HG03103 (cell line): ENCODE measurements around the gene PDIA4.

Source experiments
- ATAC-seq: cut with Tn5 transposase; IDR thresholded peaks from one replicate; pipeline ENCODE4 v1.9.1; 2021; ENCODE audit warnings: low read depth; ENCODE audit not compliant: unreplicated experiment

The PDIA4 gene

DNA sequence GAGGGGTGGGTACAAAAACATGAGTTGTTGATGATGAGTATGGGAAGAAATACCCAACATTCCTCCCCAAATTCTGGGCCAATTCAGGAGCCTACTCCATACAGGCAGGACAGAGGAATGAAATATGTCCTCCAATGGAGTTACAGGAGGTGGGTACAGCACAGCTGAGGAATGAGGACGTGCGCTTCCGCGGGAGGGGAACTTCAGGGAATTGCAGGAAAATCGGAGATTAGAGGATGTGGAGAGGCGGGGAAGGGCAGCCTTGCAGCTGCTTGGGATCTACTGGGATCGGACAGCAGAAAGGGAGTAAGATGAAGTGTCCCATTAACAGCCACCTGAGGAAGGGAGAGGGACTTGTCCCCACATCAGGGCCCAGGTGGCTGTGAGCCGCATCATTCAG lies 50.2 kb downstream of the PDIA4 start:
- ATAC-seq = no peak

DNA sequence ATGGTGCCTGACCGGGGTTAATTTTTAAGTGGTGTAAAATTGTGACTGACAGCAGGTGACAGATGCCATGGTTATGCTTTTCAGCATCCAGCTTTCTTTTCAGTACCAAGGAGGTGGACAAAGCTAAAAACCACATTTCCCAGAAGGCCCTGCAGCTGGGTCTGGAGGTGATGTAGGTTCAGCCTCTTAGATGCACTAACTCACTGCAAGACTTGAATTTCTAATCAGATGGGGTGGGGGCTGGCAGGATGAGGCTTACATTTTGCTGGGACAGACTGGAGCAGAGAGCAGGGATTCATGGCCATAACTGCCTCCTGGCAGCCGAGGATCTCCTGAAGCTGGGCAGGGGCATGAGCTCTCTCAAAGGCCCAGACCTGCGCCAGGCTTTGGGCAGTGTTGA lies 52.4 kb downstream of the PDIA4 start:
- no peak for ATAC-seq

- no peak for ATAC-seq
Observed at GRCh38 chr7:148973256-148973655, 55.0 kb downstream of the PDIA4 start.

- no peak for ATAC-seq
Observed at GRCh38 chr7:148972375-148972774, 55.9 kb downstream of the PDIA4 start.

DNA sequence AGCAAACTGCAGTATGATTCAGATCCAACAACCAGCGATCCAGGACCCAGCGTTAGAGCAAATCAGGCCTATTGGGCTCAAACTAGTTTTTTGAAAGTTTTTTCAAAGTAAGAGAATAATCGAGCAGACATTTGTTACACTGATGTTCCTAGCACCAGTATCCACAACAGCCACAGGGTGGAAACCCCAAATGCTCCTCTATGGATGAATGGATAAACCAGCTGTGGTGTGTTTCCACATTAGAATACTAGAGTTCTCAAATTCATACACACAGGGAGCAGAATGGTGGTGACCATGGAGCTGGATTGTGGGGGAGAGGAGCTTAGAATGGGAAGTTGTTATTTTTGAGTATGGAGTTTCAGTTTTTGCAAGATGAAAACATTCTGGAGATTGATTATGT lies 60.7 kb downstream of the PDIA4 start:
- ATAC-seq = no peak

- peak; percentile 8 for ATAC-seq
Observed at GRCh38 chr7:148967032-148967372, 61.3 kb downstream of the PDIA4 start.

GRCh38 chr7:148964483-148965267 lies 63.6 kb downstream of the PDIA4 start:
- no peak for ATAC-seq

DNA sequence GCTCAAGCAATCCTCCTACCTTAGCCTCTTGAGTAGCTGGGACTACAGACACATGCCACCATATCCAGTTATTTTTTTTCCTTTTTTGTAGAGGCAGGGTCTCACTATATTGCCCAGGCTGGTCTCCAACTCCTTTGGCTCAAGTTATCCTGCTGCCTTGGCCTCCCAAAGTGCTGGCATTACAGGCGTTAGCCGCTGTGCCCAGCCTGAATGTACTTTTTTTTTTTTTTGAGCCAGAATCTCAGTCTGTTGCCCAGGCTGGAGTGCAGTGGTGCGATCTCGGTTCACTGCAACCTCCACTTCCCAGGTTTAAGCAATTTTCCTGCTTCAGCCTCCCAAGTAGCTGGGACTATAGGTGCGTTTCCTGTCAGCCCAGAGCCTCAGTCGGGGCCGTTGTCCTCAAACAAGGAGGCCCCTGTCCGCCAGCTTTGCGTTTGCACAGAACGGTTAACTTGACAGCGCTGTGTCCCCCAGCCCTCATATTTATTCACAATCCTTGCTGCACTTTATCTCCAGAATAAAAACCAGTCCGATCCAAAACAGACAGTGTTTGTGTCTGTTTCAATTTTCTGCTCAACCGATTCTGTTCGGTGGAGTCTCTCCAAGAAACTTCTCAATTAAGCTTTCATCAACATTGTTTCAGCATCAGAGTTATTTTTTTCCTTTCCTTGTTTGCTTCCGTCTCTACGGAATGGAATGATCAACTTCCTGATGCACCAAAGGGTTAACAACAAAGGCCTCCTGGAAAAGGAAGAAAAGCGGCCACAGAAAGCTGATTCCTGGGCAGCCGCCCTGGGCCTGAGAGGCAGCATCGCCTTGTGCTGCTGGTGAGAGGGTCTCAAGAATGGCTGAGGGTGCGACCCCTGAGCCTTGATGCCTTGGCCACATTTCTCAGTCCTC lies 64.5 kb downstream of the PDIA4 start:
- no peak for ATAC-seq

DNA sequence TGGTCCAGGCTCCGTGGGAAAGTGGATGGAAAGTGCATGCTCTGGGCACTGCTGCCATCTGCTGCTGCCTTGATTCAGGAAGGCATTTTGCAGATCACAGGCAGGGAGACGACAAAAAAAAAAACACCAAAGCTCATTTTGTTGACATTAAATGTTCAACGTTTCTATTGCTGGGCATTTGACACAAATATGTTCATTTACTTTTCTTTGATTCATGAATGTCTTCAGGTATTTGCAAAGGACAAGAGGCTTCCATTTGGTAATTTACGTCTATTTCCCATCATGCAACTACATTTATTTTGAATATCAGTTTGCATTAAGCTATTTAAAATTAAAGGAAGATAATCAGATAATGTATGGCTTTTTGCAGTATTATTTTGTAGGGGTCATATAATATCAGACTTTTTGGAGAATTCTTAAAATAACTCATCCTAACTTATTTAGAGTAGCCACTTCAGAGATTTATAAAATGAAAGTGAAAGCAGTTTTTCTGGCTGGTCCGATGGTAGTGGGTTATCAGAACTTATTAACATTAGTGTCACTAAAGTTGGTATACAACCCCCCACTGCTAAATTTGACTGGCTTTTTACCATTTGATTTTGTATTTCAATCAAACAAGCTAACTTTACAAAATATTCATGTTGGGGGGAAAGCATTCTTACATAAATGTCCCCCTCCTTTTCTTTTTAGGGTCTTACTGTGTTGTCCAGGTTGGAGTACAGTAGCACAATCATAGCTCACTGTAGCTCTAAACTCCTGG lies 65.3 kb downstream of the PDIA4 start:
- peak; percentile 50 for ATAC-seq

GRCh38 chr7:148962440-148962822 lies 65.9 kb downstream of the PDIA4 start:
- no peak for ATAC-seq

GRCh38 chr7:148959726-148960125 lies 68.6 kb downstream of the PDIA4 start:
- ATAC-seq = no peak

- ATAC-seq = no peak
Observed at GRCh38 chr7:148958061-148958460, 70.2 kb downstream of the PDIA4 start.

- no peak for ATAC-seq
Observed at GRCh38 chr7:148954766-148955165, 73.5 kb downstream of the PDIA4 start.

DNA sequence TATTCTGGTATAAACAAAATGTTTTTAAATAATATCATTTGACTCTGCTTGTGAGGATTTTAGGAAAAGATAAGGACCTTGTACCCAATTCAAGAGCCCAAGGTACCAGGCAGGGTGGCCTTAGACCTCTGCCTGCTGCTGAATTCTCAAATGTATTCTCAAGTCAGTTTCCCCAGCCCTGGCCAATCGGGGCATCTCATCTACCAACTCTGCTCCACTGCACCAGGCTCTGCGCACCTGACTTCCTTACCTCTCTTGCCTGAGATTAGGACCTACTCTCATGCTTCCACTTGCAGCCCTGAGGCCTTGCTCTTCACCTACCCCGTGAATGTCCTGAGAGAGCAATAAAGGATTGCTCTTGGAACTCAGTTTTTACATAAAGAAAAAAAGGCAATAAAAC lies 74.6 kb downstream of the PDIA4 start:
- ATAC-seq = no peak
